SHP77 treated with DMSO at 0.1 percent for 48 hours (cell line): ENCODE data around the gene VEPH1.

Experiments used
- DNase-seq: peaks from one replicate; lab custom pipeline; 2025; lab: John Stamatoyannopoulos, UW

Gene VEPH1

GRCh38 chr3:157301755-157302154, 201.5 kb downstream of the VEPH1 start:
- no peak for DNase-seq

GRCh38 chr3:157300981-157301663, 202.1 kb downstream of the VEPH1 start:
- no peak for DNase-seq

- no peak for DNase-seq
These were observed 203.1 kb downstream of the VEPH1 start for GRCh38 chr3:157300094-157300493.

- DNase-seq = no peak
These were observed 205.8 kb downstream of the VEPH1 start for GRCh38 chr3:157297328-157297915.

- no peak for DNase-seq
These were observed 208.3 kb downstream of the VEPH1 start for GRCh38 chr3:157294953-157295352.

GRCh38 chr3:157294491-157294890, 208.7 kb downstream of the VEPH1 start:
- no peak for DNase-seq

GRCh38 chr3:157290766-157291165, 212.4 kb downstream of the VEPH1 start:
- DNase-seq = no peak

- DNase-seq = no peak
These were observed 217.2 kb downstream of the VEPH1 start for GRCh38 chr3:157285966-157286365.

- no peak for DNase-seq
These were observed 218.1 kb downstream of the VEPH1 start for GRCh38 chr3:157285141-157285540.

- DNase-seq = no peak
These were observed 218.5 kb downstream of the VEPH1 start for GRCh38 chr3:157284688-157285087.

GRCh38 chr3:157282261-157283191, 220.7 kb downstream of the VEPH1 start:
- DNase-seq = no peak

GRCh38 chr3:157280786-157281185, 222.4 kb downstream of the VEPH1 start:
- no peak for DNase-seq

GRCh38 chr3:157280354-157280753, 222.9 kb downstream of the VEPH1 start:
- DNase-seq = no peak

GRCh38 chr3:157279237-157279636, 224.0 kb downstream of the VEPH1 start:
- DNase-seq = no peak

GRCh38 chr3:157276801-157277200, 226.4 kb downstream of the VEPH1 start:
- no peak for DNase-seq

GRCh38 chr3:157275832-157276231, 227.4 kb downstream of the VEPH1 start:
- DNase-seq = no peak

- DNase-seq = no peak
These were observed 228.5 kb downstream of the VEPH1 start for GRCh38 chr3:157274644-157275137.

- no peak for DNase-seq
These were observed 231.8 kb downstream of the VEPH1 start for GRCh38 chr3:157271283-157271882.

GRCh38 chr3:157268026-157268425, 235.2 kb downstream of the VEPH1 start:
- DNase-seq = no peak

- DNase-seq = no peak
These were observed 237.3 kb downstream of the VEPH1 start for GRCh38 chr3:157265931-157266330.

- no peak for DNase-seq
These were observed 240.2 kb downstream of the VEPH1 start for GRCh38 chr3:157263027-157263426.

- DNase-seq = no peak
These were observed 242.2 kb downstream of the VEPH1 start for GRCh38 chr3:157261000-157261399.
